Loucy (cell line): ENCODE results near the gene TRIM51.
"Not testable (repeated sequence)": the region's sequence is repeated elsewhere in the genome, so short reads cannot be mapped to it uniquely, and the experiment has no call there.

ENCODE experiments used
- H2AFZ ChIP-seq: fragments of 200-600 bp; sonication (generic); 2 replicates; pipeline ENCODE4 v1.6.0; 2016; ENCODE audit warnings: antibody characterized with exemption, mild to moderate bottlenecking, low read length, moderate library complexity
- H3F3A ChIP-seq: fragments of 200-600 bp; 2 replicates; pipeline ENCODE4 v1.6.0; 2016; ENCODE audit warnings: antibody characterized with exemption, low read depth, mild to moderate bottlenecking
- H3K27me3 ChIP-seq: fragments of 200-600 bp; sonication (generic); 2 replicates; pipeline ENCODE4 v1.6.1; 2014; ENCODE audit warnings: low read length, mild to moderate bottlenecking; ENCODE audit not compliant: insufficient read depth, poor library complexity, severe bottlenecking
- H3K36me3 ChIP-seq: fragments of 200-600 bp; sonication (generic); 2 replicates; pipeline ENCODE4 v1.6.1; 2016; ENCODE audit warnings: low read length; ENCODE audit not compliant: insufficient read depth
- H3K4me1 ChIP-seq: fragments of 200-600 bp; sonication (generic); 2 replicates; pipeline ENCODE4 v1.5.1; 2014; ENCODE audit warnings: low read length, mild to moderate bottlenecking; ENCODE audit not compliant: insufficient read depth, poor library complexity, severe bottlenecking
- H3K4me2 ChIP-seq: fragments of 200-600 bp; sonication (generic); 2 replicates; pipeline ENCODE4 v1.6.0; 2014; ENCODE audit warnings: antibody characterized with exemption, low read length, low read depth, mild to moderate bottlenecking; ENCODE audit not compliant: poor library complexity, severe bottlenecking
- H3K4me3 ChIP-seq: fragments of 200-600 bp; sonication (generic); 2 replicates; pipeline ENCODE4 v1.5.1; 2014; ENCODE audit warnings: low read length, mild to moderate bottlenecking, mixed read lengths; ENCODE audit not compliant: poor library complexity, severe bottlenecking
- H3K79me2 ChIP-seq: fragments of 200-600 bp; sonication (generic); 2 replicates; pipeline ENCODE4 v1.6.1; 2014; ENCODE audit warnings: low read length; ENCODE audit not compliant: insufficient read depth
- H3K9ac ChIP-seq: fragments of 200-600 bp; sonication (generic); 2 replicates; pipeline ENCODE4 v1.6.0; 2014; ENCODE audit warnings: mild to moderate bottlenecking, low read depth, low read length, moderate library complexity; ENCODE audit not compliant: poor library complexity, severe bottlenecking
- H3K9me2 ChIP-seq: fragments of 200-600 bp; sonication (generic); replicated peaks from 2 replicates; pipeline ENCODE4 v1.6.1; 2016; ENCODE audit warnings: low read depth, low read length, mixed read lengths
- H3K9me3 ChIP-seq: fragments of 200-600 bp; sonication (generic); 2 replicates; pipeline ENCODE4 v1.6.1; 2014; ENCODE audit warnings: mild to moderate bottlenecking, antibody characterized with exemption, low read length, low read depth; ENCODE audit not compliant: insufficient read depth
- H4K20me1 ChIP-seq: fragments of 200-600 bp; sonication (generic); 2 replicates; pipeline ENCODE4 v1.6.0; 2014; ENCODE audit warnings: antibody characterized with exemption, low read length, mild to moderate bottlenecking; ENCODE audit not compliant: insufficient read depth, poor library complexity, severe bottlenecking
- EZH2phosphoT487 ChIP-seq: fragments of 200-600 bp; IDR thresholded peaks from 2 replicates; pipeline ENCODE4 v1.6.1; 2018; ENCODE audit warnings: antibody characterized with exemption, mild to moderate bottlenecking, moderate library complexity, borderline replicate concordance
- TF ChIP-seq, protein P1 (sequence below): fragments of 200-600 bp; sonication (generic); conservative IDR thresholded peaks from 2 replicates; pipeline ENCODE4 v1.5.1; 2014; ENCODE audit warnings: mild to moderate bottlenecking, antibody characterized with exemption, low read length

TRIM51 gene, protein sequence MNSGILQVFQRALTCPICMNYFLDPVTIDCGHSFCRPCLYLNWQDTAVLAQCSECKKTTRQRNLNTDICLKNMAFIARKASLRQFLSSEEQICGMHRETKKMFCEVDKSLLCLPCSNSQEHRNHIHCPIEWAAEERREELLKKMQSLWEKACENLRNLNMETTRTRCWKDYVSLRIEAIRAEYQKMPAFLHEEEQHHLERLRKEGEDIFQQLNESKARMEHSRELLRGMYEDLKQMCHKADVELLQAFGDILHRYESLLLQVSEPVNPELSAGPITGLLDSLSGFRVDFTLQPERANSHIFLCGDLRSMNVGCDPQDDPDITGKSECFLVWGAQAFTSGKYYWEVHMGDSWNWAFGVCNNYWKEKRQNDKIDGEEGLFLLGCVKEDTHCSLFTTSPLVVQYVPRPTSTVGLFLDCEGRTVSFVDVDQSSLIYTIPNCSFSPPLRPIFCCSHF

DNA sequence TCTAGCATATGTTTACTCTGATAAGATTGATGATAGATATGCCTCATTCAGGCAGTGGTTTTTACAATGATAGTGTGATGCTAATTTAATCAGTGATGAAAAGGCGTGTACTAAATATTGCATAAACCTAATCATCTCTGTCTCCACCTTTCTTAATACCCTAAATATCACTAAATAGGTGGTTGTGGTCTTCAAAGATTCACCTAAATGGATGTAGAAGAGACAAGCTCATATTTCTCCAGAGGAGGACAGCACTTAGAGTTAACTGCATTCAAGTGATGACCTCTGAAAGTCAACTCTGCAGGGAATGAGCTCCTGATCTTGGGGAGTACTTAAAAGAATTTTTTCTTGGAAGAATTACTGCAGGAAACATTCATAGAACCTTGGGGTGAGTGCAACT, at the start of gene TRIM51:
TSS of gene TRIM51 (plus strand) at position 301 of the 400 bp plus-strand sequence. CDS start 2,132 bp downstream, outside the sequence.
- H3K9me3 ChIP-seq, H3K9ac ChIP-seq, H3K4me1 ChIP-seq, H4K20me1 ChIP-seq, H3K27me3 ChIP-seq, H3K79me2 ChIP-seq, H3F3A ChIP-seq, H3K4me2 ChIP-seq, H3K36me3 ChIP-seq, H2AFZ ChIP-seq, H3K9me2 ChIP-seq, H3K4me3 ChIP-seq: not testable (repeated sequence)

DNA sequence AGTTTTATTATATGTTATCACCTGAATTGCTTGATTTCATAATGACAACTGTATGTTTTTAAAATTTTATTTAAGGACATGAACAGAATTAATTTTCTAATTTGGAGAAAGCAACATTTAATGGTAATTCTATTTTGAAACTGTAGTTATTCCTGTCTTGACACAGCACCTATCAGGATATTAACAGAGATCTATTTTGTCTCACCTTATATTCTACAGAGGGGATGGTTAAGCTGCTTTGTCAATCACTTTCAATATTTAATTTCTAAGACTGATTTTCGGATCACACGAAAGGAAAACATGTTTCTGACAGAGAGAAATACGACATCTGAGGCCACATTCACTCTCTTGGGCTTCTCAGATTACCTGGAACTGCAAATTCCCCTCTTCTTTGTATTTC, 44.6 kb upstream of the TRIM51 start, which contains the start of gene OR5D16:
TSS of gene OR5D16 (plus strand) at position 301 of the 400 bp plus-strand sequence. CDS start at position 301, 0 bp downstream.
- Histone ChIP-seq H3K79me2 (no peaks in the 10 kb centered on the region), H3K4me1 (no peaks in the 10 kb centered on the region), H4K20me1 (no peaks in the 10 kb centered on the region), H2AFZ (no peak within 1 kb of the TSS), H3K27me3 (no peaks in the 10 kb centered on the region), H3K9ac (no peak within 1 kb of the TSS), H3K9me2 (no peaks in the 10 kb centered on the region), H3K4me3 (no peak within 1 kb of the TSS), H3F3A (no peaks in the 10 kb centered on the region), H3K9me3 (no peaks in the 10 kb centered on the region), H3K4me2 (no peak within 1 kb of the TSS), H3K36me3 (no peaks in the 10 kb centered on the region)
- TF ChIP-seq EZH2phosphoT487: no peak
- TF ChIP-seq, protein P1, sequence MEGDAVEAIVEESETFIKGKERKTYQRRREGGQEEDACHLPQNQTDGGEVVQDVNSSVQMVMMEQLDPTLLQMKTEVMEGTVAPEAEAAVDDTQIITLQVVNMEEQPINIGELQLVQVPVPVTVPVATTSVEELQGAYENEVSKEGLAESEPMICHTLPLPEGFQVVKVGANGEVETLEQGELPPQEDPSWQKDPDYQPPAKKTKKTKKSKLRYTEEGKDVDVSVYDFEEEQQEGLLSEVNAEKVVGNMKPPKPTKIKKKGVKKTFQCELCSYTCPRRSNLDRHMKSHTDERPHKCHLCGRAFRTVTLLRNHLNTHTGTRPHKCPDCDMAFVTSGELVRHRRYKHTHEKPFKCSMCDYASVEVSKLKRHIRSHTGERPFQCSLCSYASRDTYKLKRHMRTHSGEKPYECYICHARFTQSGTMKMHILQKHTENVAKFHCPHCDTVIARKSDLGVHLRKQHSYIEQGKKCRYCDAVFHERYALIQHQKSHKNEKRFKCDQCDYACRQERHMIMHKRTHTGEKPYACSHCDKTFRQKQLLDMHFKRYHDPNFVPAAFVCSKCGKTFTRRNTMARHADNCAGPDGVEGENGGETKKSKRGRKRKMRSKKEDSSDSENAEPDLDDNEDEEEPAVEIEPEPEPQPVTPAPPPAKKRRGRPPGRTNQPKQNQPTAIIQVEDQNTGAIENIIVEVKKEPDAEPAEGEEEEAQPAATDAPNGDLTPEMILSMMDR: no peak

DNA sequence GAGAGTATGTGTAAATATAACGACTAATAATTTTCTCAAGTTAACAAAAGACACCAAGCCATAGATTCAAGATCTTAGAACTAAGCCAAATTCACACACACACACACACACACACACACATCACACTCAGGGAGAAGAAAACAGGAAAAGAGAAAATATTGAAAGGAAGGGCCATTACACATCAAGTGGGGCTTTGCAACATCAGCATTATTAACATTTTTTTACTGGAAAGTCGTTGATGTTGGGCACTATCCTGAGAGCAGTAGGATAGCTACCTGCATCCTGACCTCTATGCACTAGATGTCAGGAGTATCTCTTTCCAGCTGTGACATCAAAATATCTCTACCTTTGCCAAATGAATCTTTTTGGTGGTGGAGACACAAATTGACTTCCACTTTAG, 35.6 kb upstream of the TRIM51 start:
- Histone ChIP-seq H2AFZ (no peak overlapping the region), H3K4me3 (no peak overlapping the region), H3K9me3 (no peaks in the 10 kb centered on the region), H3K4me1 (no peaks in the 10 kb centered on the region), H4K20me1 (no peaks in the 10 kb centered on the region), H3K27me3 (no peaks in the 10 kb centered on the region), H3K36me3 (no peaks in the 10 kb centered on the region), H3K4me2 (no peak overlapping the region), H3F3A (no peaks in the 10 kb centered on the region), H3K9ac (no peak overlapping the region), H3K79me2 (no peaks in the 10 kb centered on the region), H3K9me2 (no peaks in the 10 kb centered on the region)
- TF ChIP-seq EZH2phosphoT487: no peak
- TF ChIP-seq, protein P1: no peak
